CD8-positive, alpha-beta memory T cell (primary cell): ENCODE measurements around the gene TEX101. TPM values are rescaled to one million over a fixed set of nuclear protein-coding genes. Genes with fewer than 3 reads are reported as not detected.
A peak's percentile ranks its signal among the peaks of the same experiment; 100 is the strongest.

Experiments used
- CTCF ChIA-PET: fragments of 350-600 bp; sonication (Branson Sonifier 250); formaldehyde crosslinking; loops from one replicate; lab custom pipeline; 2021; ENCODE audit warnings: antibody characterized with exemption; lab: Charles Lee
- POLR2A ChIA-PET: fragments of 350-600 bp; sonication (Branson Sonifier 250); formaldehyde crosslinking; loops from one replicate; lab custom pipeline; 2021; ENCODE audit warnings: antibody characterized with exemption; lab: Charles Lee
- DNase-seq, 5 donors: peaks; one replicate each; pipeline versions ENCODE4 v3.0.0 to v3.0.0-alpha.2; 2020 to 2022; ENCODE audit warnings: mixed read lengths in 1 of 5
- H3K27ac ChIP-seq: one replicate; pipeline ENCODE4 v1.7.0; 2013; ENCODE audit warnings: low read depth, mild to moderate bottlenecking, low read length, moderate library complexity
- H3K27me3 ChIP-seq: 2 replicates; pipeline ENCODE4 v1.7.0; 2013; ENCODE audit warnings: low read length, mild to moderate bottlenecking; ENCODE audit not compliant: insufficient read depth, poor library complexity, severe bottlenecking
- H3K36me3 ChIP-seq: 2 replicates; pipeline ENCODE4 v1.7.0; 2013; ENCODE audit warnings: mild to moderate bottlenecking, low read length, moderate library complexity; ENCODE audit not compliant: insufficient read depth
- H3K4me1 ChIP-seq: 2 replicates; pipeline ENCODE4 v1.7.0; 2013; ENCODE audit warnings: mild to moderate bottlenecking, low read length, moderate library complexity; ENCODE audit not compliant: insufficient read depth
- H3K4me3 ChIP-seq: 2 replicates; pipeline ENCODE4 v1.7.0; 2013; ENCODE audit warnings: mild to moderate bottlenecking, low read length
- H3K9me3 ChIP-seq: 2 replicates; pipeline ENCODE4 v1.7.0; 2013; ENCODE audit warnings: mild to moderate bottlenecking, low read length
- H3K27ac Mint-ChIP-seq, 8 donors: one replicate each; pipeline ENCODE4 v1.8.0; 2020 to 2021; ENCODE audit warnings: mixed read lengths in 8 of 8, mild to moderate bottlenecking in 6 of 8, inconsistent platforms in 3 of 8, moderate library complexity in 3 of 8
- H3K27me3 Mint-ChIP-seq, 2 donors: one replicate each; pipeline ENCODE4 v1.8.0; 2020 to 2021; ENCODE audit warnings: mixed read lengths in 2 of 2, mild to moderate bottlenecking in 1 of 2, moderate library complexity in 1 of 2
- H3K36me3 Mint-ChIP-seq, 3 donors: one replicate each; pipeline ENCODE4 v1.8.0; 2020 to 2021; ENCODE audit warnings: mixed read lengths in 3 of 3, inconsistent platforms in 1 of 3, mild to moderate bottlenecking in 1 of 3
- H3K4me1 Mint-ChIP-seq, 3 donors: one replicate each; pipeline ENCODE4 v1.8.0; 2020 to 2021; ENCODE audit warnings: mixed read lengths in 3 of 3, inconsistent platforms in 1 of 3, mild to moderate bottlenecking in 1 of 3
- H3K4me3 Mint-ChIP-seq, 7 donors: one replicate each; pipeline ENCODE4 v1.8.0; 2020 to 2021; ENCODE audit warnings: mixed read lengths in 7 of 7, mild to moderate bottlenecking in 6 of 7, moderate library complexity in 4 of 7, inconsistent platforms in 2 of 7
- H3K9me3 Mint-ChIP-seq, 5 donors: one replicate each; pipeline ENCODE4 v1.8.0; 2020 to 2022; ENCODE audit warnings: mixed read lengths in 5 of 5, mild to moderate bottlenecking in 3 of 5, moderate library complexity in 2 of 5, inconsistent platforms in 1 of 5
- polyA plus RNA-seq: library from polyadenylated mRNA; unstranded; fragments of 300-500 nt; fragmentation: Illumina TruSeq; gene quantifications from one replicate; pipeline ENCODE4 v1.2.3, GENCODE V29; 2021
- total RNA-seq, 2 experiments: library from RNA; stranded (reverse); gene quantifications; one replicate each; pipeline ENCODE4 v1.2.3, GENCODE V29; 2021

The TEX101 gene
- total and polyA plus RNA-seq, 3 experiments from 2014 or later = not detected

DNA sequence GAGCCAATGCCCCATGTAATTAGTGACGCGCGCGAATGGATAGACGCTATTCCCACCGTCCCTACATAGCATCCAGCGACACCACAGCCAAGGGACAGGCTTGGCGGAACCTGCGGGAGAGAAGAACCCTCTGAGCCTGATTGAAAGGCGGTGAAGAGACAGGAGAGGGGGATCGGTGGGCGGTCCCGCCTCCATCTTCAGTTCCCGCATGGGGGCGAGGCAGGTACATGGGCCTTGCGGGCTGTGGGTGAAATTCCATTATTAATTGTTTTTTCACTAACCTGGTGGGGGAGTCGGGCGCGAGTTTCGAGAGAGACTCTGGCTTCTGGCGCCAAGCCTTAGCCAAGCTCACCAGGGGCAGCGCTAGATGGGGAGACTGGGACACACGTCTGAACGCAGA is 8.4 kb upstream of the TEX101 start:
- Mint-ChIP-seq H3K27me3 (peaks cover 14 to 29% of the 10 kb centered on the region in 2 donors), H3K27ac (peak overlapping the region in 1 of 8 donors; percentile 16), H3K9me3 (peaks cover 0 to 2% (median 0%) of the 10 kb centered on the region in 5 donors), H3K4me1 (no peaks in the 10 kb centered on the region), H3K4me3 (no peak overlapping the region), H3K36me3 (peaks cover 0 to 8% (median 0%) of the 10 kb centered on the region in 3 donors)
- no peak overlapping the region for H3K4me3 ChIP-seq
- ChIA-PET CTCF (no interaction called here), POLR2A (no interaction called here)
- H3K36me3 ChIP-seq = no peaks in the 10 kb centered on the region
- no peaks in the 10 kb centered on the region for H3K27me3 ChIP-seq
- H3K9me3 ChIP-seq = no peaks in the 10 kb centered on the region
- no peak for DNase-seq
- H3K4me1 ChIP-seq = no peaks in the 10 kb centered on the region
- no peak overlapping the region for H3K27ac ChIP-seq

DNA sequence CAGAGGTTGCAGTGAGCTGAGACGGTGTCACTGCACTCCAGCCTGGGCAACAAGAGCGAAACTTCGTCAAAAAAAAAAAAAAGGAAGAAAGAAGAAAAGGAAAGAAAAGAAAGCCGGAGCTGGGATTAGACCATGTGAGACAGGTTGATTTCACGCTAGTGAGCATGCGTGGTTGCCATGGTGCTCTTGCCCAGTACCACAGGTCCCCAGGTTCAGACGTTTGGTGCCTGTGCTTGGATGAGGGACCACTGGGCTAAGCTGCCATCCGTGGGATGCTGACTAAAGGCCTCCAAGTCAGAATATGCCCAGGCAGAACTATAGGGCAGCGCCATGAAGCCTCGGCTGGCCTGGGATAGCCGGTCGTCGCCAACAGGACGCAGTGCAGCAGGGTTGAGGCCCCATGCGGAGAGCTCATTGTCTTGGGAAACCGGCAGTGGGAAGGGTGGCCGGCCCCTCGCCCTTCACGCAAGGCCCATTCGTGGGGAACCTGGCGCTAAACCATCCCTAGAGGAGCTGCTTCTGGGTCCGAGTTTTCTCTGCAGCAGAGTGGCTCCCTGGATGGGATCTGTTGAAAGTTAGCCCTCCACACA is 7.2 kb upstream of the TEX101 start:
- H3K27me3 Mint-ChIP-seq = peaks cover 14 to 25% of the 10 kb centered on the region in 2 donors
- H3K4me1 Mint-ChIP-seq = no peaks in the 10 kb centered on the region
- ChIA-PET POLR2A (no interaction called here), CTCF (no interaction called here)
- H3K27ac Mint-ChIP-seq = no peak overlapping the region
- no peak for DNase-seq
- H3K4me1 ChIP-seq = no peaks in the 10 kb centered on the region
- H3K36me3 Mint-ChIP-seq = peaks cover 0 to 8% (median 0%) of the 10 kb centered on the region in 3 donors
- no peak overlapping the region for H3K4me3 ChIP-seq
- H3K4me3 Mint-ChIP-seq = peak overlapping the region in 1 of 7 donors; percentile 19
- H3K36me3 ChIP-seq = no peaks in the 10 kb centered on the region
- peaks cover 0 to 2% (median 0%) of the 10 kb centered on the region in 5 donors for H3K9me3 Mint-ChIP-seq
- H3K27me3 ChIP-seq = no peaks in the 10 kb centered on the region
- no peak overlapping the region for H3K27ac ChIP-seq
- H3K9me3 ChIP-seq = no peaks in the 10 kb centered on the region

DNA sequence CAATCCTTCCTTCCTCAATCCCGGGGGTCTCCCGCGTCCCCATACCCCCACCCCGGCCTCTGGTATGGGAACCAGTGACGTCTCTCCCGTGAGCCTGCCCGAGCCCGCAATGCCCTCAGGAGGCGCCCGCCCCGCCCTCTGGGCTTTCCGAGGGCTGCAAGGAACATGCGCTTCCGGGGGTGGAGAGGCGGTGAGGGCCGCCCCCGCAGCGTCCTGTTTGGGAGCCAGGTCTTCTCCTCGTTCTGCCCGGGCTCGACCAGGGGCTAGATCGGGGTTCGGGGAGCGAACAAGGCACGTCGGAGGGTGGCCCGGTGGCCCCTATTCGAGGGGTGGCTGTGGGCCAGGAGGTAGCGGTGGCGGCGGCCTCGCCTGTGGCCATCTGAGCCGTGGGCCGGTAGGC is 6.6 kb upstream of the TEX101 start:
- peaks cover 14 to 25% of the 10 kb centered on the region in 2 donors for H3K27me3 Mint-ChIP-seq
- peaks cover 0 to 8% (median 0%) of the 10 kb centered on the region in 3 donors for H3K36me3 Mint-ChIP-seq
- no peaks in the 10 kb centered on the region for H3K4me1 Mint-ChIP-seq
- no peak overlapping the region for H3K27ac Mint-ChIP-seq
- no peak for DNase-seq
- H3K4me3 ChIP-seq = no peak overlapping the region
- no peaks in the 10 kb centered on the region for H3K9me3 ChIP-seq
- peaks cover 0 to 2% (median 0%) of the 10 kb centered on the region in 5 donors for H3K9me3 Mint-ChIP-seq
- no peak overlapping the region for H3K4me3 Mint-ChIP-seq
- no peaks in the 10 kb centered on the region for H3K36me3 ChIP-seq
- ChIA-PET POLR2A (no interaction called here), CTCF (no interaction called here)
- no peaks in the 10 kb centered on the region for H3K4me1 ChIP-seq
- H3K27ac ChIP-seq = no peak overlapping the region
- H3K27me3 ChIP-seq = no peaks in the 10 kb centered on the region

DNA sequence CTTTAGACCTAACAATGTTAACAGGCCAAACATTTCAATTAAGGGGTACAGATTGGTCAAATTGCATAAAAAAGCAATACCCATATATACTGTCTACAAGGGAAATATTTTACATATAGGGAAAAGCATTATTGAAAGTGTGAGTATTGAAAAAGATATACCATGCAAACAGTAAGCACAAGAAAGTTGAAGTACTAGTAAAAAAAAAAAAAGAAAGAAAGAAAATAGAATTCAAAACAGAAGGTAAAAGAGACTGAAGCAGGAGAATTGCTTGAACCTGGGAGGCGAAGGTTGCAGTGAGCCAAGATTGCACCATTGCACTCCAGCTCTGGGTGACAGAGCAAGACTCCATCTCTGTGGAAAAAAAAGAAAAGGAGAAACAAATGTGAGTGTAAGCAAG is 5.3 kb upstream of the TEX101 start:
- H3K4me3 ChIP-seq = no peak overlapping the region
- Mint-ChIP-seq H3K27ac (no peak overlapping the region), H3K27me3 (peaks cover 12 to 23% of the 10 kb centered on the region in 2 donors), H3K4me1 (no peaks in the 10 kb centered on the region), H3K9me3 (peaks cover 0 to 2% (median 0%) of the 10 kb centered on the region in 5 donors), H3K36me3 (peaks cover 0 to 8% (median 0%) of the 10 kb centered on the region in 3 donors), H3K4me3 (no peak overlapping the region)
- ChIA-PET POLR2A (no interaction called here), CTCF (no interaction called here)
- no peak overlapping the region for H3K27ac ChIP-seq
- no peaks in the 10 kb centered on the region for H3K36me3 ChIP-seq
- DNase-seq = no peak
- H3K4me1 ChIP-seq = no peaks in the 10 kb centered on the region
- H3K27me3 ChIP-seq = no peaks in the 10 kb centered on the region
- H3K9me3 ChIP-seq = no peaks in the 10 kb centered on the region

DNA sequence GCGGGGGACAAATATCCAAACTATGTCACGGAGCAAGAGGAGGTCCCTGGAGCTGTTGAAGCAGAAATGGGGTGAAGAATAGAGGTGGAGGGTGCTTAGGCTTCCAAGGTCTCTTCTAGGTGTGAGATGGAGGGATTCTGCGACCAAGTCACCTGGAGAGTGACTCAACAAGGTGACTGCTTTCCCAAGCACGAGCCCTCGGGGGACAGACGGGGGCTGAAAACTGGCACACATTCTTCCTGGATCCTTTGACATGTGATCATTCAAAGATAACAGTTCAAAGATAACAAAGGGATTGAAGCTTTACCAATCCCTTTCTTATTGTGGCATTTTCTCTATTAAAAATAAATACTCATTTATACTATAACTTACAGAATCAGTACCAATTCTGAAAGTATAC is 2.2 kb upstream of the TEX101 start:
- Mint-ChIP-seq H3K36me3 (peaks cover 0 to 8% (median 0%) of the 10 kb centered on the region in 3 donors), H3K4me1 (no peaks in the 10 kb centered on the region), H3K27me3 (peaks cover 9 to 19% of the 10 kb centered on the region in 2 donors), H3K4me3 (no peak overlapping the region), H3K27ac (no peak overlapping the region), H3K9me3 (peaks cover 0 to 2% (median 0%) of the 10 kb centered on the region in 5 donors)
- no peaks in the 10 kb centered on the region for H3K4me1 ChIP-seq
- DNase-seq = no peak
- ChIA-PET CTCF (no interaction called here), POLR2A (no interaction called here)
- no peak overlapping the region for H3K27ac ChIP-seq
- no peaks in the 10 kb centered on the region for H3K36me3 ChIP-seq
- no peaks in the 10 kb centered on the region for H3K9me3 ChIP-seq
- no peak overlapping the region for H3K4me3 ChIP-seq
- H3K27me3 ChIP-seq = no peaks in the 10 kb centered on the region

DNA sequence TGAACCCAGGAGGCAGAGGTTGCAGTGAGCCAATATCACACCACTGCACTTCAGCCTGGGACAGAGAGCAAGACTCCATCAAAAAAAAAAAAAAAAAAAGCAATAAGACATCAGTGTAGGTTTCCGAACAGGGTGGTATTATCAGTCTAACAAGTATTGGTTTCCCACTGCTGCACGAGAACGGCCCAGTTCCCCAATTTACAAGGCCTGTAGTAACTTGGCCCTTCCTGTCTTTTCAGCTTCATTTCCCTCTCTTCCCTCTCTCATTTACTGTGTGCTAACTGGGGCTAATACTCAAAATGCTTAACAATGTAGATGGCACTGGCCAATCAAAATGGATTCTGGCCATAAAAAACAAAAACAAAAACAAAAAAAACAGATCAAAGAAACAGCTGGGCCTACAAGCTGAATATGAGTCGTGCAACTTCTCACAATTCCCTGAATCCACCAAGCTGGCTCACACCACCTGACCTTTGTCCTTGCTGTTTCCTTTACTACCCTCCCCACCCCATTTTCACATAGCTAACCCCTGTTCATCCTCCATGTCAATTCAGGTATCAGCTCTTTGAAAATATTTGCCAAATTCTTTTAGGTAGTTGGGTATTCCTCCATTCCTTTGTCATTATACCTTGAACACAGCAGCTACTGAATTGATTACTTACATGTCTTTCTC is 2.4 kb downstream of the TEX101 start:
- Mint-ChIP-seq H3K9me3 (no peaks in the 10 kb centered on the region), H3K27ac (no peak overlapping the region), H3K27me3 (peaks cover 10 to 15% of the 10 kb centered on the region in 2 donors), H3K36me3 (no peaks in the 10 kb centered on the region), H3K4me1 (no peaks in the 10 kb centered on the region), H3K4me3 (no peak overlapping the region)
- Histone ChIP-seq H3K27ac (no peak overlapping the region), H3K4me3 (no peak overlapping the region), H3K4me1 (no peaks in the 10 kb centered on the region), H3K27me3 (no peaks in the 10 kb centered on the region), H3K9me3 (no peaks in the 10 kb centered on the region), H3K36me3 (no peaks in the 10 kb centered on the region)
- POLR2A ChIA-PET = no interaction called here
- CTCF ChIA-PET = no interaction called here
- DNase-seq = no peak

DNA sequence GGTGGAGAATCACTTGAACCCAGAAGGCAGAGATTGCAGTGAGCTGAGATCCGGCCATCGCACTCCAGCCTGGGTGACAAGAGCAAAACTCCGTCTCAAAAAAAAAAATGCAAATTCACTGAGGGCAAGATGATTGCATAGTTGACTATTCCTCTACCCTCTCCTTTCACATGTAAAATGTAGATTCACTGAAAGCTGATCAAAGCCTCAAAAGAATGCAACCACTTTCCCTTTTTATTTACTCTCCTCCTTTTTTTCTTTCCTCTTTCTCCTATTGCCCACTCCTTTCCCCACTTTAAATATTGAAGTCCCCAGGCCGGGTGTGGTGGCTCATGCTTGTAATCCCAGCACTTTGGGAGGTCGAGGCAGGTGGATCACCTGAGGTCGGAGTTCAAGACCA is 6.3 kb downstream of the TEX101 start:
- H3K4me3 ChIP-seq = no peak overlapping the region
- H3K9me3 Mint-ChIP-seq = no peaks in the 10 kb centered on the region
- H3K4me1 ChIP-seq = no peaks in the 10 kb centered on the region
- H3K9me3 ChIP-seq = no peaks in the 10 kb centered on the region
- H3K36me3 ChIP-seq = no peaks in the 10 kb centered on the region
- ChIA-PET POLR2A (no interaction called here), CTCF (interaction anchor here (1.4 kb wide), 1 partner anchor 12 kb away, joined by 3 read pairs; no protein-coding TSS in a partner anchor)
- H3K36me3 Mint-ChIP-seq = no peaks in the 10 kb centered on the region
- DNase-seq = no peak
- no peak overlapping the region for H3K4me3 Mint-ChIP-seq
- no peaks in the 10 kb centered on the region for H3K27me3 ChIP-seq
- peaks cover 6 to 13% of the 10 kb centered on the region in 2 donors for H3K27me3 Mint-ChIP-seq
- H3K27ac ChIP-seq = no peak overlapping the region
- peaks cover 1 to 10% (median 5%) of the 10 kb centered on the region in 3 donors for H3K4me1 Mint-ChIP-seq
- no peak overlapping the region for H3K27ac Mint-ChIP-seq

DNA sequence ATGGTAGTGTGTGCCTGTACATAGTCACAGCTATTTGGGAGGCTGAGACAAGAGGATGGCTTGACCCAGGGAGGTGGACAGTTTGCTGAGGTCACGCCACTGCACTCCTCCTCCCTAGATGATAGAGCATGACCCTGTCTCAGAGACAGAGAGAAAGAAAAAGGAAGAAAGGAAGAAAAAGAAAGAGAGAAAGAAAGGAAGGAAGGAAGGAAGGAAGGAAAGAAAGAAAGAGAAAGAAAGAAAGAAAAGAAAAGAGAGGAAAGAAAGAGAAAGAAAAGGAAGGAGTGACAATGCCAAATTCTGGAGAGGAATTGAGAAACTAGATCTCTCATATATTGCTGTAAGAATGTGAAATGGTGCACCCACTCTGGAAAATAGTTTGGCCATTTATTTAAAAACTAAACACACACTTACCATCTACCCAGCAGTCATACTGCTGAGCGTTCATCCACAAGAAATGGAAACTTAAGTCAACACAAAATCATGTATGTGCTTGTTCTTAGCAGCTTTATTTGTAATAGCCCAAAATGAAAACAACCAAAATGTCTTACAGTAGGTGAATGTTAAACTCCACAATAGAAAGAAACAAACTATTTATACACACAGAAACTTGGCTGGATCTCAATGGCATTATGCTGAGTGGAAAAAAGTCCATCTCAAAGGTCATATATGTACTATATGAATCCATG is 7.5 kb downstream of the TEX101 start:
- Mint-ChIP-seq H3K4me1 (peaks cover 1 to 10% (median 5%) of the 10 kb centered on the region in 3 donors), H3K9me3 (no peaks in the 10 kb centered on the region), H3K4me3 (no peak overlapping the region), H3K27ac (peak overlapping the region in 2 of 8 donors; percentile 11 to 78), H3K36me3 (no peaks in the 10 kb centered on the region), H3K27me3 (peaks cover 6 to 13% of the 10 kb centered on the region in 2 donors)
- H3K36me3 ChIP-seq = no peaks in the 10 kb centered on the region
- no peaks in the 10 kb centered on the region for H3K9me3 ChIP-seq
- no peaks in the 10 kb centered on the region for H3K27me3 ChIP-seq
- H3K4me3 ChIP-seq = no peak overlapping the region
- ChIA-PET POLR2A (no interaction called here), CTCF (interaction anchor here (1.4 kb wide), 1 partner anchor 97 kb away, joined by 3 read pairs; no protein-coding TSS in a partner anchor)
- no peak overlapping the region for H3K27ac ChIP-seq
- H3K4me1 ChIP-seq = no peaks in the 10 kb centered on the region
- no peak for DNase-seq
